Fibroblast of lung (primary cell): Measurements from ENCODE around the gene NRIP3.

Experiments used
- CTCF ChIP-seq, 2 donors: IDR thresholded peaks in 1 of 2; conservative IDR thresholded peaks in 1 of 2; 1 replicate in 1 of 2; 2 replicates in 1 of 2; pipeline ENCODE4 v1.5.1; 2011 to 2012; ENCODE audit warnings: low read length in 2 of 2, control low read depth in 1 of 2, inconsistent platforms in 1 of 2, low read depth in 1 of 2, mild to moderate bottlenecking in 1 of 2
- EZH2 ChIP-seq: IDR thresholded peaks from 2 replicates; pipeline ENCODE4 v1.5.1; 2012; ENCODE audit warnings: low read length, control low read depth, mild to moderate bottlenecking; ENCODE audit errors: missing control alignments

- TF ChIP-seq CTCF (conservative IDR thresholded peaks at IDR 0.05 in 1 of 2, IDR thresholded peaks at IDR 0.05 in 1 of 2; ENCODE audit: low read depth in 1 of 2, low read length in 2 of 2) (no peak), EZH2 (no peak)
Observed at GRCh38 chr11:9019861-9020260, 16.1 kb upstream of the NRIP3 start.
